Panc1 (cell line): Measurements from ENCODE around the gene PGBD5. TPM values are rescaled to one million over a fixed set of nuclear protein-coding genes. Genes with fewer than 3 reads are reported as not detected.

Experiments used
- ATAC-seq: fragments of 200-7000 bp; cut with Tn5 transposase; 2 replicates; pipeline ENCODE4 v1.9.1; 2020; ENCODE audit warnings: mild to moderate bottlenecking, moderate library complexity
- BruUV-seq: library from RNA; stranded (reverse); fragments of 400-500 nt; replicated peaks from 2 replicates; lab custom pipeline; 2021; lab: Mats Ljungman, UMichigan
- CTCF ChIA-PET: fragments of 300-600 bp; sonication (Branson Sonifier 250); formaldehyde crosslinking; loops from one replicate; lab custom pipeline; 2022; ENCODE audit warnings: antibody characterized with exemption; lab: Charles Lee
- POLR2A ChIA-PET: fragments of 300-600 bp; sonication (Branson Sonifier 250); formaldehyde crosslinking; loops from one replicate; lab custom pipeline; 2022; ENCODE audit warnings: antibody characterized with exemption; lab: Charles Lee
- DNase-seq: peaks from one replicate; pipeline ENCODE4 v3.0.0-alpha.2; 2010; ENCODE audit warnings: low read depth, low spot score
- H3K27ac ChIP-seq: 2 replicates; pipeline ENCODE4 v1.5.1; 2011; ENCODE audit warnings: mild to moderate bottlenecking, low read length, inconsistent platforms
- H3K27me3 ChIP-seq: fragments of 200-500 bp; sonication (Bioruptor generic); 2 replicates; pipeline ENCODE4 v1.6.0; 2014; ENCODE audit warnings: low read length, inconsistent platforms; ENCODE audit not compliant: control insufficient read depth, insufficient read depth
- H3K36me3 ChIP-seq: fragments of 200-500 bp; sonication (Bioruptor generic); 2 replicates; pipeline ENCODE4 v1.5.1; 2014; ENCODE audit warnings: inconsistent platforms, mild to moderate bottlenecking, low read length, moderate library complexity; ENCODE audit not compliant: control insufficient read depth, insufficient read depth
- H3K4me1 ChIP-seq: 2 replicates; pipeline ENCODE4 v1.5.1; 2011; ENCODE audit warnings: inconsistent platforms, mild to moderate bottlenecking, low read length, moderate library complexity; ENCODE audit not compliant: control insufficient read depth, insufficient read depth
- H3K4me3 ChIP-seq, 2 experiments: 2 replicates each; pipeline ENCODE4 v1.5.1; 2011 to 2012; ENCODE audit warnings: low read depth in 2 of 2, low read length in 2 of 2, mild to moderate bottlenecking in 2 of 2, inconsistent platforms in 1 of 2, moderate library complexity in 1 of 2
- H3K9me3 ChIP-seq: fragments of 200-500 bp; sonication (Bioruptor generic); 2 replicates; pipeline ENCODE4 v1.5.1; 2014; ENCODE audit warnings: low read depth, mild to moderate bottlenecking, inconsistent platforms, low read length, moderate library complexity; ENCODE audit not compliant: control insufficient read depth, insufficient read depth
- CTCF ChIP-seq: fragments of 450-650 bp; IDR thresholded peaks from 2 replicates; pipeline ENCODE4 v1.5.1; 2017; ENCODE audit warnings: mild to moderate bottlenecking
- POLR2AphosphoS5 ChIP-seq: IDR thresholded peaks from 2 replicates; pipeline ENCODE4 v1.6.1; 2012; ENCODE audit warnings: mild to moderate bottlenecking, low read depth, low read length, moderate library complexity
- REST ChIP-seq, 2 experiments: IDR thresholded peaks; 2 replicates each; pipeline ENCODE4 v1.6.1; 2011 to 2012; ENCODE audit warnings: low read depth in 2 of 2, control low read depth in 1 of 2, low read length in 1 of 2, mild to moderate bottlenecking in 1 of 2, moderate library complexity in 1 of 2; ENCODE audit not compliant: insufficient read depth in 1 of 2
- SIN3A ChIP-seq: IDR thresholded peaks from 2 replicates; pipeline ENCODE4 v1.6.1; 2012; ENCODE audit warnings: low read depth, mild to moderate bottlenecking, low read length, moderate library complexity, borderline replicate concordance; ENCODE audit not compliant: insufficient read depth
- TCF7L2 ChIP-seq: IDR thresholded peaks from 2 replicates; pipeline ENCODE4 v1.6.1; 2011; ENCODE audit warnings: mild to moderate bottlenecking, low read depth, low read length, inconsistent platforms
- in situ Hi-C: cut with HindIII; loops from 2 replicates; pipeline ENCODE4 v1.10.0; 2016; ENCODE audit warnings: low sequenced_read_pairs, low pct_unique_long_range_greater_than_20kb
- intact Hi-C: fragments of 100-400 bp; cut with micrococcal nuclease; formaldehyde crosslinking; loops from one replicate; pipeline ENCODE4 v1.10.0; 2022; ENCODE audit not compliant: unreplicated experiment
- total RNA-seq: library from RNA; stranded (reverse); gene quantifications from one replicate; pipeline ENCODE4 v1.2.1, GENCODE V29; 2021; ENCODE audit not compliant: unreplicated experiment

PGBD5 gene
- total RNA-seq, 1 experiment from 2014 or later: 0.05 TPM

- CTCF ChIA-PET: no interaction called here
- intact Hi-C loops: no loop called here
- no TSS peak for BruUV-seq
Measured at GRCh38 chr1:230379462-230379861, 46.7 kb downstream of the PGBD5 start.

GRCh38 chr1:230377851-230378250 is 48.3 kb downstream of the PGBD5 start:
- ChIA-PET CTCF (no interaction called here), POLR2A (no interaction called here)
- Histone ChIP-seq H3K9me3 (no peaks in the 10 kb centered on the region), H3K27me3 (peaks cover 10% of the 10 kb centered on the region), H3K27ac (no peak overlapping the region), H3K4me1 (no peaks in the 10 kb centered on the region), H3K36me3 (no peaks in the 10 kb centered on the region), H3K4me3 (no peak overlapping the region)
- in situ Hi-C loops: no loop called here
- DNase-seq (no peak), ATAC-seq (no peak)
- intact Hi-C loops: no loop called here
- no peak for TF ChIP-seq SIN3A
- no peak for TF ChIP-seq REST (IDR thresholded peaks at IDR 0.05; ENCODE audit: insufficient read depth in 1 of 2, low read depth in 2 of 2, low read length in 1 of 2)
- TF ChIP-seq TCF7L2: no peak
- TF ChIP-seq POLR2AphosphoS5: no peak
- TF ChIP-seq CTCF: no peak
- BruUV-seq: no TSS peak

More at GRCh38 chr1:230379462-230379861, 46.7 kb downstream of the PGBD5 start:
- H3K4me1 ChIP-seq: no peaks in the 10 kb centered on the region
- H3K36me3 ChIP-seq: no peaks in the 10 kb centered on the region
- no peak for DNase-seq
- in situ Hi-C loops: no loop called here
- H3K9me3 ChIP-seq: no peaks in the 10 kb centered on the region
- H3K4me3 ChIP-seq: no peak overlapping the region
- peaks cover 7% of the 10 kb centered on the region for H3K27me3 ChIP-seq
- no peak overlapping the region for H3K27ac ChIP-seq
- POLR2A ChIA-PET: no interaction called here
- TF ChIP-seq POLR2AphosphoS5: no peak
- no peak for TF ChIP-seq TCF7L2
- no peak for TF ChIP-seq REST (IDR thresholded peaks at IDR 0.05; ENCODE audit: insufficient read depth in 1 of 2, low read depth in 2 of 2, low read length in 1 of 2)
- no peak for TF ChIP-seq SIN3A
- no peak for TF ChIP-seq CTCF
- no peak for ATAC-seq
